Skin of body (tissue), 2 donors: ENCODE measurements around the gene ATP13A3. TPM values are rescaled to one million over a fixed set of nuclear protein-coding genes. Genes with fewer than 3 reads are reported as not detected.
A peak's percentile ranks its signal among the peaks of the same experiment; 100 is the strongest.

Experiments
- DNase-seq: peaks from one replicate; lab custom pipeline; 2025; lab: John Stamatoyannopoulos, UW
- total RNA-seq: library from RNA; depleted of rRNA; stranded (reverse); fragments of >200 nt; gene quantifications from one replicate; pipeline ENCODE4 v1.2.3, GENCODE V29; 2014

ATP13A3 gene
- total RNA-seq, 1 donor from 2014 or later: 73.5 TPM

DNA sequence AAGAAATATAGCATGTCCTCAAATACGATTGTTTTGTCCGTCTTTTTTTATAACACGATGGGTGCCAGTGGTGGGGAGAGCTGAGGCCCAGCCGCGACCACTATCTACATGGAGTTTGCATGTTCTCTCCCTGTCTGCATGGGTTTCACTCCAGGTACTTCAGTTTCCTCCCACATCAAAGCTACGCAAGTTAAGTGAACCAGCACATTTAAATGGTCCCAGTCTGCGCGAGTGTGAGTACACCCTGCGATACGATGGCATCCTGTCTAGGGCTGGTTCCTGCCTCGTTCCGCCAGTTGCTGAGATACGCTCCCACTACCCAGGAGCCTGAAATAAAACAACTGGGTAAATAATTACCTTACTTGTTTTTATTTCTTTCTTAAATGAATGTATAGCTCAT is 40.6 kb downstream of the ATP13A3 start:
- no peak for DNase-seq

- no peak for DNase-seq
These were observed 42.9 kb downstream of the ATP13A3 start for GRCh38 chr3:194443901-194444300.

DNA sequence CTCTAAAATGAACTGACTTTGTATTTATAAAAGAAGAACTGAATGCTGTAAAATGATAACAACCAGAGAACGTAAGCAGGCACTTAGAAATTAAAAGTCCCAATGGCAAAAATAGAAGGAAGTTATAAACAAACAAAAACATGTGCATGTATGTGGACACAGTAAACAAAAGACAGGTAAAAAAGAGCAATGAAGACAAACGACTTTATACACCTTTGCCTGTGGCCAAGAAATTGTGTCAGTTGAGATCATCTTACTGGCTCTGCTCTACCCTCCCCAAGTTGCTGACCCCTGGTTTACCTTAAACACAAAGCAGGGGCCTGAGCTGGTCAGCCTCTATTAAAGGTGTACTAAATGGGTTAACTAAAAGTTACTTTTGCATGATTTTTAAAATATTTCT is 46.0 kb downstream of the ATP13A3 start:
- no peak for DNase-seq

DNA sequence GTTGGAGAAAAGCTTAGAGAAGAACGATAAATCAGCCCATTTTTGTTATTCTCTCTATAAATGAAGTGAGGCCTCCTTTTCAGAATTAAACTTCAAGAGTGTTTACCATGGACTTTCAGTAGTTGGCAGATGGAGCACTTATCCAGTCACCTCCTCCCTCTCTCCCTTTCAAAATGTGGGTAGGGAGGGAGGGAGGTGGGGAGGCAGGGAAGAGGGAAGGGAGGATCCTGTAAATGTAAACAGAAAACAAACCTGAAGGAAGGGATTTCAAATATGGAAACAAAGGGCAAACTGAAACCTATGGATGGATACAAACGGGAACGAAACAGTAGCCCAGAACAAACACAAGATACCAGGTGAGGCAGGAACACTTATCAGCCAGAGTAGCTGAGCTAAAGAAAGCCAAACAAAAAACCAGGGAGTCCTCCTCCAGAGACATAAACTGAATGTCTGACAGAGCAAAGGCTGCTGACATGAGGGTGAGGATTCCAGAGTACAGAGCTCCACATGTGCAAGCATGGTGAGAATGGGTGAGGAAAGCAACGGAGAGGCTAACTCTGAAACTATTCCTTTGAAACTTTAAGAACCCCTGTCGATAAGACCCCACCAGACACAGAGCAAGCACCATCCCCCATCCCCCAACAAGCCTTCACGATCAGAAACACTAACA is 46.8 kb downstream of the ATP13A3 start:
- no peak for DNase-seq

DNA sequence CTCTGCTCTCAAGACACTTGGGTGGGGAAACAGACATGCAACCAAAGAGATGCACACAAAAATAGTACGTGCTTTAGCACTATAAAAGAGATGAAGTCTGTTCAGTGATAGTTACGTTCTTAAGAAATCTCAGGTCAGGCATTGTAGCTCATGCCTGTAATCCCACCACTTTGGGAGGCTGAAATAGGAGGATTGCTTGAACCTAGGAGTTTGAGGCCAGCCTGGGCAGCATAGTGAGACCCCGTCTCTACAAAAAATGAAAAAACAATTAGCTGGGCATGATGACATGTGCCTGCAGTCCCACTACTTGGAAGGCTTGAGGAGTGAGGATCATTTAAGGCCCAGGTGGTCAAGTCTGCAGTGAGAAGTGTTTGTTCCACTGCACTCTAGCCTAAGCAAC is 52.3 kb downstream of the ATP13A3 start:
- DNase-seq: no peak

GRCh38 chr3:194431554-194431953 is 55.2 kb downstream of the ATP13A3 start:
- DNase-seq: no peak

- DNase-seq: no peak
These were observed 61.4 kb downstream of the ATP13A3 start for GRCh38 chr3:194425399-194425798.

GRCh38 chr3:194424953-194425352 is 61.8 kb downstream of the ATP13A3 start:
- no peak for DNase-seq

- DNase-seq: no peak
These were observed 62.4 kb downstream of the ATP13A3 start for GRCh38 chr3:194424373-194424772.

DNA sequence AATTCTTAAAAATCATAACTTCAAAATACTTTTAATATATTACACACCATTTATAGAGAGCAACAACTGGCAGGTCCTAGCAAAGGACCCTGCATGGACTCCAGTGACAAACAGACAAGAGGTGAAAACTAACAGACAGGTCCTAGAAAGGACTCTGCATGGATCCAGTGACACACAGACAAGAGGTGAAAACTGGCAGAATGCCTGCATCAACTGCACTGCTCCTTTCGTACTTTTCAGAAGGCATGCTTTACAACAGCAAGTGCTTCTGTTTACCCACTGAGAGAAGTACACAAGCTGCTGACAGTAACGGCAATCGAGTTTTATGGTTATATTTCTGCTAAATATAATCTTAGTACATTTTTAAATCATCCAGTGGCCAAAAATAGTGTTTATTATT is 63.5 kb downstream of the ATP13A3 start:
- DNase-seq: no peak

GRCh38 chr3:194422188-194422587 is 64.6 kb downstream of the ATP13A3 start:
- no peak for DNase-seq

DNA sequence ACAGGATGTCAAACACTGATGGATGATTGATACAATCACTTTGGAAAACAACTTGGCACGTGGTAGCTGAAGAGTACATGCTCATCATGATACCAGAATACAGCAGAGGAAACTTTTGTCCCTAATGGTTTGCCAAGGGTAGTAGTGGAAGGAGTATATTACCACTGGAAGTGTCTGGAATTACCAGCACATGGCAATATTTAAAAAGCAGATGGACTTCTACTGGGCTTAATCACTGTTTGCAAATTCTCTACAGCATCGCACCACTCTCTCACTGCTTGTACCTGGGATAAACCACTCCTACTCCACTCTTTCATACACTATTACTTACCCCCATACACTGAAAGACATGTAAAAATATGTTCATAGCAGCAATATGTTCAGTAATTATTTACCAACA is 68.1 kb downstream of the ATP13A3 start:
- DNase-seq: no peak

DNA sequence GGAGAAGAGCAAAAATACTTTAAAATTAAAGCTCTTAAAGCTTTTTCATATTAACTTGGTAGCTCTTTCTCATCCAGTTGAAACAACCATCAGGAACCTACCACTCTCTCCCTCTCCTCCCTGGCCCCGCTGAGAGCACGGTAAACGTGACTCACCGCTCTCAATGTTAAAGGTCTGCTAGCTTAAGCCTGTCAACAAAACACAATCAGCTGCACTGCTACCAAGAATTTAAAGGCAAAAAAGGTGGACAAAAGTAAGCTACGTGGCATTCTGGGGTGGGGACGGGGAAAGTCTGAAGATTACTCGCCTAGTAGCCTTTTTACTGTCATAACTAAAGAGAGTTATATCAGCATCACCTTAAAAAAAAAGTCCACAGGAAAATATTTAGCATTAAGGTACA is 79.4 kb downstream of the ATP13A3 start:
- DNase-seq: no peak

GRCh38 chr3:194405766-194406165 is 81.0 kb downstream of the ATP13A3 start:
- DNase-seq: no peak

GRCh38 chr3:194404365-194405140 is 82.2 kb downstream of the ATP13A3 start:
- peak; percentile 50 for DNase-seq

- DNase-seq: no peak
These were observed 84.9 kb downstream of the ATP13A3 start for GRCh38 chr3:194401868-194402329.

DNA sequence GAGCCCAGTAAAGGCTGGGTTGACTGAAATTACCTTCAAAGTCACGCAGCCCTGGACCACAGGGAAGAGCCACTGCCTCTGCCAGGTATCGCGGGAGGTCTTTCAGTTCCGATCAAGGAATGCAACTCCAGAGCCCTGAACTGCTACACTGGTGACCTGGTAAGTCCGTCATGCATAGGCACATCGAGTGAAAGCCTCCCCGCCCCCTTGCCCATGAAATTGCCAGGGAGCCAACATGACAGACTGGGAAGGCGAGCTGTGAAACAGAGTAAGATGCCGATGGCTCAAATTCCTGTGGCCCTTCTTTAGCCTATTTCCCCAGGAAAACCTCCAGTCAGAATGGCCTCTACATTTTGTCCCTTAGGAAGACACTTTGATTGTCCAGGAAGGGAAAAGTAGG is 85.5 kb downstream of the ATP13A3 start:
- DNase-seq: no peak

DNA sequence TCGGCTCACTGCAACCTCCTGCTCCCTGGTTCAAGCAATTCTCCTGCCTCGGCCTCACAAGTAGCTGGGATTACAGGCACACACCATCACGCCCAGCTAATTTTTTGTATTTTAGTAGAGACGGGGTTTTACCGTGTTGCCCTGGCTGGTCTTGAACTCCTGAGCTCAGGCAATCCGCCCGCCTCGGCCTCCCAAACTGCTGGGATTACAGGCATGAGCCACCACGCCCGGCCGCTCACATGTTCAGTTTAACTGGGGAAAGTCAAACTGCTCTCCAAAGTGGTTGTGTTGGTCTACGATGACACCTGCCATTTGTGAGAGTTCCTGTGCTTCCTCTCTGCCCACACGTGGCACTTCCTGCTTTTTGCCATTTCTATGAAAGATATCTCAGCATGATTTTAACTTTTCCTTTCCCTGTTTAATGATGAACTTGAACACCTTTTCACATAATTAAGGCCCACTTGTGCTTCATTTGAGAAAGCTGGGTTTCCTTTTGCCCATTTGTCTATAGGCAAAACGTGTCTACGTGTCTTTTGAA is 86.9 kb downstream of the ATP13A3 start:
- no peak for DNase-seq

DNA sequence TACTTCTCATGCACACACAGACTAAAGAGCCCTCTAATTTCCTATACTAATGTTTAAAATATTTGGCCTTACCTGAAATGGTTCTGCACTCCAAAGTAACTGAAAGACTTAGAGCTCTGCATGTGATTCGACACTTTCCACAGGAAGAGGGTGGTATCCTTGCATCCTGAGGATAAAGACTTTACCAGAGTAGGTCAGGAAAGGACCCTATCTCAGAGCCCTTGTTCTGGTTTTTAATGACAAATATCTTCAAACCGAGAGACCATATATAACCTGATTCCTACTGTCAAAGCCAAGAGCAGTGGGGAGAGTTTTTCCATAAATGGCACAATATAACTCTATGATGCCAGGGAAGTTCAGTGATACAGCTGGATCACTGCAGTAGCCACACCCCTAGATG is 87.6 kb downstream of the ATP13A3 start, which contains the start of gene GP5:
TSS of gene GP5 (minus strand) at position 101 of the 400 bp plus-strand sequence. CDS start 984 bp downstream, outside the sequence.
- DNase-seq: no peak

DNA sequence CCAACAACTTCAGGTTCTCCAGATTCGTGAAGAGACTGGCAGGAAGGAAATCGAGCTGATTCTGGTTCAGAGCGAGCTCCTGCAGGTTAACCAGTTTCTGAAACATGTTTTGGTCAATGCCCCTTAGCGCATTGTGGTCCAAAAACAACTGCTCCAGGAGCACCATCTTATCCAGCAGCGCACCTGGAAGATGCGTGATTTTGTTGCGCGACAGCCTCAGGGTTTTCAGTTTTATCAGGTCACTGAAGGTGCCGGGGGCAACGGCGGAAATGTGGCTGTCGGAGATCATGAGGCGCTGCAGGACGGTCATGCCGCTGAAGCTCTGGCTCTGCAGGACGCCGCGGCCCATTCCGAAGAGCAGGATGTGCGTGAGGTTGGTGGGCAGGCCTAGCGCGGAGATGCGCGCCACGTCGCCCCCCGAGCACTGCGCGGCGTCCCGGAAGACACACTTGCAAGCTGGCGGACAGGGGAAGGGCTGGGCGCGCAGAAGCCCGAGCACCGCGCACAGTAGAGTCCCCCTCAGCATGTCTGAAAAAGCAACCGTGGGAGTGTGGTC is 89.0 kb downstream of the ATP13A3 start:
- DNase-seq: peak; percentile 15

DNA sequence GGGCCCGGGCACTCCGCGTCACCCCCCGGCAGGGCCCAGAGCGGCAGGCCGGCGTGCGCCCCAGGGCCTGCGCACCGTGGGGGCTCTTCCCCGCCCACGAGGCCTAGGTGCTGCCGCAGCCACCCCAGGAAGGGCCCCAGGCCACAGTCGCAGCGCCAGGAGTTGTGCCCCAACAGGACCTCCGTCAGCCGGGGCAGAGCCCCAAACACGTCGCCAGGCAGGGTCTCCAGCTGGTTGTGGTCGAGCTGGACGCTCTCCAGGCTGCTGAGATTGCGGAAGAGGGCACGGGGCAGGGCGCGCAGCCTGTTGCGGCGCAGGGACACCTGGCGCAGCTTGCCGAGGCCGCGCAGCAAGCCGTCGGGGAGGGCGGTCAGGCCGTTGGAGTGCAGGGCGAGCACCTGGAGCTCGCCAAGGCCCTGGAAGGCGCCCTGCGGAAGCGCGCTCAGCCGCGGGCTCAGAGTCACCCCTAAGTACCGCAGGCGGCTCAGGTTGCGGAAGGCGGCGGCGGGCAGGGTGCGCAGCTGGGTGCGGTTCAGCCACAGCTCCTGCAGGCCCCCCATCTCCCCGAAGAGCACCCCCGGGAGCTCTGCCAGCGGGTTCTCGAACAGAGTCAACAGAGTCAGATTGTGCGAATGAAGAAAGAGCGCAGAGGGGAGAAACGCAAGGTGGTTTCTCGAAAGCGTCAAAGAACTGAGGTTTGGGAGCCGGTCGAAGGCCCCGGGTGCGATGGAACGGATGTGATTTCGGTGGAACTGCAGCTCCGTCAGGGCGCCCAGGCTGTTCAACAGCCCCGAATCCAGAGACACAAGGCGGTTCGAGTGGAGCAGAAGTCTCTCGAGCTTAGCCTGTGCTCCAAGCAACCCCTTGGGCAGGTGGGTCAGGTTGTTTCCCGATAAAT is 89.7 kb downstream of the ATP13A3 start:
- DNase-seq: no peak
